Upper lobe of left lung (tissue), 6 donors: Measurements from ENCODE around the gene S100G. TPM values are rescaled to one million over a fixed set of nuclear protein-coding genes. Genes with fewer than 3 reads are reported as not detected.

Experiments used
- ATAC-seq, 2 donors: fragments of 200-7000 bp; cut with Tn5 transposase; one replicate each; pipeline ENCODE4 v1.9.1; 2022; ENCODE audit warnings: mild to moderate bottlenecking in 2 of 2, moderate library complexity in 2 of 2; ENCODE audit not compliant: low FRiP score in 2 of 2
- DNase-seq, 2 donors: peaks; one replicate each; pipeline ENCODE4 v3.0.0-alpha.2; 2019 to 2020
- H3K27ac ChIP-seq, 4 donors: fragments of 200-600 bp; sonication (generic); one replicate each; pipeline ENCODE4 v1.5.1; 2016 to 2019
- H3K27me3 ChIP-seq, 4 donors: fragments of 200-600 bp; sonication (generic); one replicate each; pipeline ENCODE4 v1.5.1; 2017 to 2019
- H3K36me3 ChIP-seq, 4 donors: fragments of 200-600 bp; sonication (generic); one replicate each; pipeline ENCODE4 v1.5.1; 2016 to 2019
- H3K4me1 ChIP-seq, 4 donors: fragments of 200-600 bp; sonication (generic); one replicate each; pipeline ENCODE4 v1.5.1; 2018 to 2019
- H3K4me3 ChIP-seq, 4 donors: fragments of 200-600 bp; sonication (generic); one replicate each; pipeline ENCODE4 v1.5.1; 2017 to 2019; ENCODE audit warnings: mild to moderate bottlenecking in 2 of 4, moderate library complexity in 1 of 4
- H3K9me3 ChIP-seq, 4 donors: fragments of 200-600 bp; sonication (generic); one replicate each; pipeline ENCODE4 v1.5.1; 2018 to 2019
- CTCF ChIP-seq, 6 experiments: fragments of 450-650 bp in 4 of 6; fragments of 200-600 bp in 2 of 6; sonication (generic) in 2 of 6; IDR thresholded peaks; one replicate each; pipeline ENCODE4 v1.5.1; 2016 to 2019; ENCODE audit warnings: antibody characterized with exemption in 6 of 6
- EP300 ChIP-seq, 4 donors: sonication (generic); formaldehyde crosslinking; IDR thresholded peaks; one replicate each; pipeline ENCODE4 v1.5.1; 2017; ENCODE audit warnings: antibody characterized with exemption in 4 of 4, control low read depth in 2 of 4
- POLR2A ChIP-seq, 4 donors: fragments of 450-650 bp; IDR thresholded peaks; one replicate each; pipeline ENCODE4 v1.5.1; 2016 to 2017; ENCODE audit warnings: antibody characterized with exemption in 4 of 4, mild to moderate bottlenecking in 2 of 4
- POLR2AphosphoS5 ChIP-seq, 2 donors: sonication (generic); formaldehyde crosslinking; IDR thresholded peaks; one replicate each; pipeline ENCODE4 v1.5.1; 2017; ENCODE audit warnings: antibody characterized with exemption in 2 of 2
- WGBS, 2 donors: methylation state at CpG; one replicate each; pipeline ENCODE4 v1.1.5; 2017 to 2018; 5-methylcytosine and 5-hydroxymethylcytosine counted together
- total RNA-seq, 6 donors: library from RNA; depleted of rRNA in 4 of 6; stranded (reverse); fragments of >200 nt in 4 of 6; gene quantifications; one replicate each; pipeline versions ENCODE4 v1.1.0 to v1.2.1, GENCODE V29; 2016 to 2021
- donor health status: DM: no; HTN: no; CAD: no; lungs with moderate emphysema.
- donor health status: DM: no; HTN: yes; CAD: no; lungs with severe emphysema.

The S100G gene
- total RNA-seq, 6 donors from 2014 or later: 0.54 TPM; not detected in 5

- TF ChIP-seq CTCF (IDR thresholded peaks at IDR 0.05) (no peak), POLR2AphosphoS5 (IDR thresholded peaks at IDR 0.05) (no peak), POLR2A (IDR thresholded peaks at IDR 0.05) (no peak), EP300 (IDR thresholded peaks at IDR 0.05) (no peak)
- Histone ChIP-seq H3K9me3 (no peaks in the 10 kb centered on the region), H3K4me3 (no peak overlapping the region), H3K4me1 (no peaks in the 10 kb centered on the region), H3K27ac (no peak overlapping the region), H3K27me3 (no peaks in the 10 kb centered on the region), H3K36me3 (no peaks in the 10 kb centered on the region)
- ATAC-seq: no peak
- DNase-seq: no peak
- 93 to 100% methylated on average over 2 of the region's 2 CpGs for WGBS, 2 donors
Measured at GRCh38 chrX:16658284-16658683, 8.3 kb downstream of the S100G start.

GRCh38 chrX:16659321-16659720 lies 9.4 kb downstream of the S100G start:
- TF ChIP-seq POLR2A (IDR thresholded peaks at IDR 0.05): no peak
- no peak for TF ChIP-seq CTCF (IDR thresholded peaks at IDR 0.05)
- ATAC-seq (no peak), DNase-seq (no peak)
- 81 to 92% methylated on average over 1 of the region's 1 CpG for WGBS, 2 donors
- H3K9me3 ChIP-seq: no peaks in the 10 kb centered on the region
- H3K4me3 ChIP-seq: no peak overlapping the region
- H3K27me3 ChIP-seq: no peaks in the 10 kb centered on the region
- H3K36me3 ChIP-seq: no peaks in the 10 kb centered on the region
- no peak overlapping the region for H3K27ac ChIP-seq
- H3K4me1 ChIP-seq: no peaks in the 10 kb centered on the region

- Histone ChIP-seq H3K36me3 (peaks cover 0 to 8% (median 3%) of the 10 kb centered on the region in 4 donors), H3K4me1 (no peaks in the 10 kb centered on the region), H3K27ac (no peak overlapping the region), H3K4me3 (no peak overlapping the region), H3K9me3 (no peaks in the 10 kb centered on the region), H3K27me3 (no peaks in the 10 kb centered on the region)
- TF ChIP-seq CTCF (IDR thresholded peaks at IDR 0.05): no peak
- TF ChIP-seq POLR2AphosphoS5 (IDR thresholded peaks at IDR 0.05): no peak
- no peak for TF ChIP-seq EP300 (IDR thresholded peaks at IDR 0.05)
- TF ChIP-seq POLR2A (IDR thresholded peaks at IDR 0.05): no peak
- DNase-seq: no peak
- no peak for ATAC-seq
- 68 to 98% methylated on average over 2 of the region's 2 CpGs for whole genome bisulfite sequencing, 2 donors
Measured at GRCh38 chrX:16661495-16661894, 11.5 kb downstream of the S100G start.

GRCh38 chrX:16662402-16662801 lies 12.4 kb downstream of the S100G start:
- DNase-seq: no peak
- Histone ChIP-seq H3K27me3 (no peaks in the 10 kb centered on the region), H3K9me3 (no peaks in the 10 kb centered on the region), H3K4me1 (no peaks in the 10 kb centered on the region), H3K36me3 (peaks cover 0 to 14% (median 3%) of the 10 kb centered on the region in 4 donors), H3K4me3 (no peak overlapping the region), H3K27ac (no peak overlapping the region)
- WGBS, 2 donors: 72% methylated on average over 2 of the region's 2 CpGs
- no peak for ATAC-seq
- TF ChIP-seq POLR2A (IDR thresholded peaks at IDR 0.05) (no peak), CTCF (IDR thresholded peaks at IDR 0.05) (no peak), POLR2AphosphoS5 (IDR thresholded peaks at IDR 0.05) (no peak), EP300 (IDR thresholded peaks at IDR 0.05) (no peak)

GRCh38 chrX:16664074-16664473 lies 14.1 kb downstream of the S100G start:
- no peaks in the 10 kb centered on the region for H3K4me1 ChIP-seq
- ATAC-seq (no peak), DNase-seq (no peak)
- H3K27me3 ChIP-seq: no peaks in the 10 kb centered on the region
- H3K36me3 ChIP-seq: peaks cover 0 to 15% (median 3%) of the 10 kb centered on the region in 4 donors
- TF ChIP-seq CTCF (IDR thresholded peaks at IDR 0.05) (no peak), EP300 (IDR thresholded peaks at IDR 0.05) (no peak), POLR2A (IDR thresholded peaks at IDR 0.05) (no peak), POLR2AphosphoS5 (IDR thresholded peaks at IDR 0.05) (no peak)
- no peaks in the 10 kb centered on the region for H3K9me3 ChIP-seq
- no peak overlapping the region for H3K4me3 ChIP-seq
- no peak overlapping the region for H3K27ac ChIP-seq
- 92 to 95% methylated on average over 5 of the region's 5 CpGs for WGBS, 2 donors
